BE2C (cell line): Measurements from ENCODE around the gene SGCA.

ENCODE experiments used
- DNase-seq: peaks from one replicate; pipeline ENCODE4 v3.0.0-alpha.2; 2020
- H3K27me3 ChIP-seq: fragments of 250-450 bp; sonication (Bioruptor Pico); 2 replicates; pipeline ENCODE4 v1.5.1; 2020; ENCODE audit warnings: mild to moderate bottlenecking
- H3K36me3 ChIP-seq: fragments of 250-450 bp; sonication (Bioruptor Pico); 2 replicates; pipeline ENCODE4 v1.5.1; 2020; ENCODE audit warnings: mild to moderate bottlenecking
- H3K4me1 ChIP-seq: fragments of 250-450 bp; sonication (Bioruptor Pico); 2 replicates; pipeline ENCODE4 v1.5.1; 2020
- H3K4me3 ChIP-seq: 2 replicates; pipeline ENCODE4 v1.5.1; 2011; ENCODE audit warnings: low read depth, low read length
- H3K9me3 ChIP-seq: fragments of 250-450 bp; sonication (Bioruptor Pico); 2 replicates; pipeline ENCODE4 v1.5.1; 2020
- CTCF ChIP-seq: IDR thresholded peaks from 2 replicates; pipeline ENCODE4 v1.5.1; 2012; ENCODE audit warnings: mild to moderate bottlenecking, low read depth, low read length

The SGCA gene

GRCh38 chr17:50201276-50201854 lies 35.6 kb downstream of the SGCA start, which contains the start of gene COL1A1:
Gene COL1A1, minus strand, starts transcription at chr17:50201631. Its CDS starts 118 bp downstream, at chr17:50201513.
- Histone ChIP-seq H3K27me3 (peaks cover 9% of the 10 kb centered on the region), H3K36me3 (no peaks in the 10 kb centered on the region), H3K4me1 (peaks cover 3% of the 10 kb centered on the region), H3K9me3 (no peaks in the 10 kb centered on the region), H3K4me3 (peak within 1 kb of the TSS; percentile 46)
- no peak for DNase-seq
- no peak for TF ChIP-seq CTCF

- DNase-seq, result no peak
- H3K4me3 ChIP-seq, result no peak overlapping the region
- no peaks in the 10 kb centered on the region for H3K36me3 ChIP-seq
- H3K4me1 ChIP-seq, result peaks cover 12% of the 10 kb centered on the region
- TF ChIP-seq CTCF, result no peak
- no peaks in the 10 kb centered on the region for H3K9me3 ChIP-seq
- peaks cover 9% of the 10 kb centered on the region for H3K27me3 ChIP-seq
These were observed 37.3 kb downstream of the SGCA start for GRCh38 chr17:50203086-50203485.

GRCh38 chr17:50203604-50204345 lies 38.0 kb downstream of the SGCA start:
- DNase-seq, result no peak
- no peaks in the 10 kb centered on the region for H3K36me3 ChIP-seq
- H3K9me3 ChIP-seq, result no peaks in the 10 kb centered on the region
- TF ChIP-seq CTCF, result no peak
- H3K4me1 ChIP-seq, result peaks cover 19% of the 10 kb centered on the region
- peaks cover 9% of the 10 kb centered on the region for H3K27me3 ChIP-seq
- no peak overlapping the region for H3K4me3 ChIP-seq

GRCh38 chr17:50204431-50204830 lies 38.6 kb downstream of the SGCA start:
- no peak for DNase-seq
- H3K4me3 ChIP-seq, result no peak overlapping the region
- peaks cover 9% of the 10 kb centered on the region for H3K27me3 ChIP-seq
- peaks cover 26% of the 10 kb centered on the region for H3K4me1 ChIP-seq
- H3K9me3 ChIP-seq, result no peaks in the 10 kb centered on the region
- no peak for TF ChIP-seq CTCF
- H3K36me3 ChIP-seq, result no peaks in the 10 kb centered on the region

- Histone ChIP-seq H3K4me3 (no peak overlapping the region), H3K36me3 (no peaks in the 10 kb centered on the region), H3K4me1 (peaks cover 30% of the 10 kb centered on the region), H3K27me3 (peaks cover 9% of the 10 kb centered on the region), H3K9me3 (no peaks in the 10 kb centered on the region)
- TF ChIP-seq CTCF, result no peak
- DNase-seq, result no peak
These were observed 39.5 kb downstream of the SGCA start for GRCh38 chr17:50205111-50205962.
